Osteoblast (primary cell): Measurements from ENCODE around the gene HPGDS. TPM values are rescaled to one million over a fixed set of nuclear protein-coding genes. Genes with fewer than 3 reads are reported as not detected.
"Not testable (repeated sequence)": the region's sequence is repeated elsewhere in the genome, so short reads cannot be mapped to it uniquely, and the experiment has no call there.

Experiments
- DNase-seq: peaks from one replicate; pipeline ENCODE4 v3.0.0; 2011; ENCODE audit warnings: low spot score, mixed read lengths; ENCODE audit not compliant: insufficient read length; ENCODE audit errors: missing footprints
- H2AFZ ChIP-seq: 2 replicates; pipeline ENCODE4 v1.6.0; 2011; ENCODE audit warnings: mild to moderate bottlenecking, low read length
- H3K27ac ChIP-seq: 2 replicates; pipeline ENCODE4 v1.5.1; 2011; ENCODE audit warnings: mild to moderate bottlenecking, low read depth, low read length, moderate library complexity
- H3K27me3 ChIP-seq: 2 replicates; pipeline ENCODE4 v1.6.0; 2012; ENCODE audit warnings: mild to moderate bottlenecking, control low read depth, inconsistent platforms, low read length, moderate library complexity; ENCODE audit not compliant: insufficient read depth
- H3K36me3 ChIP-seq: 2 replicates; pipeline ENCODE4 v1.5.1; 2011; ENCODE audit warnings: mild to moderate bottlenecking, low read length, control low read depth, moderate library complexity; ENCODE audit not compliant: insufficient read depth
- H3K4me1 ChIP-seq: 2 replicates; pipeline ENCODE4 v1.5.1; 2011; ENCODE audit warnings: mild to moderate bottlenecking, low read length, control low read depth, moderate library complexity; ENCODE audit not compliant: insufficient read depth
- H3K4me2 ChIP-seq: 2 replicates; pipeline ENCODE4 v1.6.0; 2011; ENCODE audit warnings: mild to moderate bottlenecking, low read length; ENCODE audit not compliant: insufficient read depth
- H3K4me3 ChIP-seq: fragments of 200-600 bp; sonication (generic); 3 replicates; pipeline ENCODE4 v1.5.1; 2012; ENCODE audit warnings: mild to moderate bottlenecking, low read length, inconsistent platforms; ENCODE audit not compliant: insufficient read depth
- H3K79me2 ChIP-seq: 2 replicates; pipeline ENCODE4 v1.6.0; 2012; ENCODE audit warnings: mild to moderate bottlenecking, low read length, control low read depth, inconsistent platforms; ENCODE audit not compliant: insufficient read depth
- H3K9me3 ChIP-seq: 2 replicates; pipeline ENCODE4 v1.5.1; 2011; ENCODE audit warnings: low read depth, low read length, control low read depth
- H4K20me1 ChIP-seq: 2 replicates; pipeline ENCODE4 v1.6.0; 2012; ENCODE audit warnings: mild to moderate bottlenecking, low read length, control low read depth; ENCODE audit not compliant: insufficient read depth
- CTCF ChIP-seq: IDR thresholded peaks from 2 replicates; pipeline ENCODE4 v1.5.1; 2011; ENCODE audit warnings: mild to moderate bottlenecking, low read depth, low read length, moderate library complexity; ENCODE audit errors: extremely low read depth
- total RNA-seq: library from RNA; depleted of rRNA; stranded (reverse); fragments of >200 nt; gene quantifications from 2 replicates; pipeline ENCODE4 v1.2.3, GENCODE V29; 2012

HPGDS gene
- total RNA-seq, 1 donor, result not detected

GRCh38 chr4:94344457-94344856 lies 1.8 kb upstream of the HPGDS start:
- H3K9me3 ChIP-seq, result no peaks in the 10 kb centered on the region
- H4K20me1 ChIP-seq, result no peaks in the 10 kb centered on the region
- no peak for TF ChIP-seq CTCF

GRCh38 chr4:94341481-94342370 lies 910 bp downstream of the HPGDS start:
- no peaks in the 10 kb centered on the region for H3K79me2 ChIP-seq
- H3K4me1 ChIP-seq, result no peaks in the 10 kb centered on the region
- no peak overlapping the region for H3K4me3 ChIP-seq
- H3K27me3 ChIP-seq, result no peaks in the 10 kb centered on the region
- H3K4me2 ChIP-seq, result no peak overlapping the region
- TF ChIP-seq CTCF, result no peak
- H3K36me3 ChIP-seq, result no peaks in the 10 kb centered on the region
- peak; percentile 42 for DNase-seq
- H3K27ac ChIP-seq, result no peak overlapping the region
- no peaks in the 10 kb centered on the region for H4K20me1 ChIP-seq
- no peak overlapping the region for H2AFZ ChIP-seq
- no peaks in the 10 kb centered on the region for H3K9me3 ChIP-seq

More at GRCh38 chr4:94344457-94344856, 1.8 kb upstream of the HPGDS start:
- Histone ChIP-seq H3K27ac (no peak overlapping the region), H3K4me1 (no peaks in the 10 kb centered on the region), H3K4me2 (no peak overlapping the region), H2AFZ (peak overlapping the region; percentile 11), H3K27me3 (no peaks in the 10 kb centered on the region), H3K4me3 (no peak overlapping the region), H3K79me2 (no peaks in the 10 kb centered on the region), H3K36me3 (no peaks in the 10 kb centered on the region)
- DNase-seq, result no peak

DNA sequence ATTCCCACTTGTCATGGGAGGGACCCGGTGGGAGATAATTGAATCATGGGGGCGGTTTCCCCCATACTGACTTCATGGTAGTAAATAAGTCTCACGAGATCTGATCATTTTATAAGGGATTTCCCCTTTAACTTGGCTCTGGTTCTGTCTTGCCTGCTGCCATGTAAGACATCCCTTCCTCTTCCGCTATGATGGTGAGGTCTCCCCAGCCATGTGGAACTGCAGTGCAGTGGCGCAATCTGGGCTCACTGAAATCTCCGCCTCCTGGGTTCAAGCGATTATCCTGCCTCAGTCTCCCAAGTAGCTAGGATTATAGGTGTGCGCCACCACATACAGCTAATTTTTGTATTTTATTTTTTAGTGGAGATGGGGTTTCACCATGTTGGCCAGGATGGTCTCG lies 2.9 kb downstream of the HPGDS start:
- H3K27ac ChIP-seq, result no peak overlapping the region
- H3K79me2 ChIP-seq, result no peaks in the 10 kb centered on the region
- no peaks in the 10 kb centered on the region for H3K9me3 ChIP-seq
- H3K4me2 ChIP-seq, result no peak overlapping the region
- no peaks in the 10 kb centered on the region for H3K27me3 ChIP-seq
- TF ChIP-seq CTCF, result no peak
- H2AFZ ChIP-seq, result no peak overlapping the region
- H3K4me1 ChIP-seq, result peaks cover 4% of the 10 kb centered on the region
- no peaks in the 10 kb centered on the region for H4K20me1 ChIP-seq
- DNase-seq, result no peak
- H3K4me3 ChIP-seq, result no peak overlapping the region
- no peaks in the 10 kb centered on the region for H3K36me3 ChIP-seq

DNA sequence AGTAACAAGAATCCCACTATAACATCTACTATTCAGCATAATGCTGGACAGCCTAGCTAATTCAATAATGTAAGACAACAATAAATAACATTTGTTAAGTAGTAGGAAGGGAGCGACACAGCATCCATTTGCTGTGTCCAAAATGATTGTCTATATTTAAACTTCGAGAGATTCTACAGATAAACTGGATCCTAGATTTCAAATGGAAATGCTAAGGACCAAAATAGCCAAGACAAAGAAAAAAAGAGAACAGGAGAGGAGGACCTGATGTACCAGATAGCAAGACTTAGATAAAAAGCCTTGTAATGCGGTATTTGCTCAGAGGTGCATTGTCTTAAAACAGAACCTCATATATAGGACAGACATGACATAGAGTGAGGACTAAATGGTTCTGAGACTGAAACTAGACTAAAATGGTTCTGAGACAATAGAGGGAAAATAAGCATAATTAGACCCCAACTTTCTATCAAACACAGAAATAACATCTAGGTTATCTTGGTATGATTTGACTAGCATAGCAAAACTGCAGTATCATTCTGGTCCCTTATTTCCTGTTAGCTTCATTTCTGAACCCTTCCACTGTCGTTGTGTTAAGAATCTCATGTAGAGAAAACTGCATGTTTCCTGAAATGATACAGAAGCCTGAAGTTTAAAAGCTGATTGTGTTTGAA lies 3.8 kb downstream of the HPGDS start:
- Histone ChIP-seq H4K20me1 (no peaks in the 10 kb centered on the region), H3K9me3 (no peaks in the 10 kb centered on the region), H3K79me2 (no peaks in the 10 kb centered on the region), H3K4me1 (peaks cover 7% of the 10 kb centered on the region), H3K4me3 (no peak overlapping the region), H3K4me2 (no peak overlapping the region), H3K27me3 (no peaks in the 10 kb centered on the region), H2AFZ (no peak overlapping the region), H3K36me3 (no peaks in the 10 kb centered on the region), H3K27ac (no peak overlapping the region)
- no peak for TF ChIP-seq CTCF
- DNase-seq, result peak; percentile 31

DNA sequence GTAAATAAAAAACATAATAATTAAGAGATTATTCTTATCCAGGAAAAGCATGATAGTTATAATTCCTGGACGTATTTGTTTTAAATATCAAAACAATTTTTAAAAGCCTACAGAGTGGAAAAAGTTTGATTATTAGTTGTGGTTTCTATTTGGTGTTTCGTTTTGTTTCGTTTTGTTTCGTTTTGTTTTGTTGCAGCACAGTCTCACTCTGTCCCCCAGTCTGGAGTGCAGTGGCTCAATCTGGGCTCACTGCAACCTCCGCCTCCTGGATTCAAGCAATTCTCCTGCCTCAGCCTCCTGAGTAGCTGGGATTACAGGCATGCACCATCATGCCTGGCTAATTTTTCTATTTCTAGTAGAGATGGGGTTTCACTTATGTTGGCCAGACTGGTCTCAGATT lies 5.8 kb downstream of the HPGDS start:
- not testable (repeated sequence) for H3K4me1 ChIP-seq, H3K4me3 ChIP-seq, H2AFZ ChIP-seq

More for the DNA sequence above, 5.8 kb downstream of the HPGDS start:
- H4K20me1 ChIP-seq, H3K27me3 ChIP-seq, DNase-seq, H3K9me3 ChIP-seq, H3K27ac ChIP-seq, H3K4me2 ChIP-seq, H3K79me2 ChIP-seq, H3K36me3 ChIP-seq: not testable (repeated sequence)
